HepG2 (cell line): ENCODE data around the gene PGS1. TPM values are rescaled to one million over a fixed set of nuclear protein-coding genes. Genes with fewer than 3 reads are reported as not detected.

Experiments
- AGO2 ChIP-seq: fragments of 200-400 bp; formaldehyde crosslinking; optimal IDR thresholded peaks from 2 replicates; pipeline ENCODE3; 2017; ENCODE audit warnings: mild to moderate bottlenecking, low read depth, low read length, moderate library complexity
- GABPB1 ChIP-seq: IDR thresholded peaks from 2 replicates; pipeline ENCODE4 v1.6.1; 2016; ENCODE audit warnings: mild to moderate bottlenecking, missing genetic modification reagents, moderate library complexity, missing compliant biosample characterization
- HOXA5 ChIP-seq: sonication (generic); formaldehyde crosslinking; IDR thresholded peaks from 2 replicates; pipeline ENCODE4 v1.4.0; 2020; ENCODE audit warnings: missing genetic modification reagents
- KDM2A ChIP-seq: sonication (generic); formaldehyde crosslinking; IDR thresholded peaks from 2 replicates; pipeline ENCODE4 v1.4.0; 2020; ENCODE audit warnings: low read depth, missing genetic modification reagents, borderline replicate concordance
- PTBP1 ChIP-seq: fragments of 200-400 bp; formaldehyde crosslinking; IDR thresholded peaks from 2 replicates; pipeline ENCODE4 v1.6.1; 2018; ENCODE audit warnings: low read length, low read depth; ENCODE audit not compliant: poor library complexity, severe bottlenecking
- ZFP36 ChIP-seq: fragments of 150-350 bp; IDR thresholded peaks from 2 replicates; pipeline ENCODE4 v1.6.1; 2018; ENCODE audit warnings: borderline replicate concordance, low read length, low read depth; ENCODE audit not compliant: partially characterized antibody
- ZNF549 ChIP-seq: sonication (generic); formaldehyde crosslinking; IDR thresholded peaks from 2 replicates; pipeline ENCODE4 v1.5.0; 2020; ENCODE audit warnings: missing genetic modification reagents
- ZNF678 ChIP-seq: sonication (generic); formaldehyde crosslinking; IDR thresholded peaks from 2 replicates; pipeline ENCODE4 v1.4.0; 2020; ENCODE audit warnings: mild to moderate bottlenecking, missing genetic modification reagents
- polyA plus RNA-seq, 8 experiments: library from polyadenylated mRNA; depleted of rRNA in 3 of 8; stranded (reverse) in 7 of 8; unstranded in 1 of 8; fragments of >200 nt; fragmentation: Illumina TruSeq in 4 of 8; extraction: Trizol in 4 of 8; gene quantifications; 2 replicates each; pipeline versions ENCODE4 v1.2.1 to v1.2.3, GENCODE V29; 2011 to 2016; ENCODE audit warnings: low read depth in 4 of 8, missing spikeins in 1 of 8, mixed read lengths in 1 of 8; ENCODE audit not compliant: insufficient read depth in 1 of 8
- total RNA-seq, 5 experiments: library from RNA; depleted of rRNA; stranded (reverse); fragments of >200 nt; fragmentation: Illumina TruSeq; extraction: Trizol; gene quantifications; 2 replicates each; pipeline ENCODE4 v1.2.3, GENCODE V29; 2016; ENCODE audit warnings: low read depth in 1 of 5
- TF ChIP-seq, protein P1 (sequence below): conservative IDR thresholded peaks from 2 replicates; pipeline ENCODE4 v1.6.1; 2018; ENCODE audit warnings: missing genetic modification reagents
- TF ChIP-seq, protein P2 (sequence below): sonication (generic); formaldehyde crosslinking; IDR thresholded peaks from 2 replicates; pipeline ENCODE4 v1.8.0; 2023; ENCODE audit warnings: mild to moderate bottlenecking, missing genetic modification reagents
- TF ChIP-seq, protein P3 (sequence below): sonication (generic); formaldehyde crosslinking; IDR thresholded peaks from 2 replicates; pipeline ENCODE4 v1.5.1; 2020; ENCODE audit warnings: mild to moderate bottlenecking, missing genetic modification reagents, moderate library complexity
- TF ChIP-seq, protein P4 (sequence below): sonication (generic); formaldehyde crosslinking; IDR thresholded peaks from 2 replicates; pipeline ENCODE4 v1.8.0; 2022; ENCODE audit warnings: low read depth, missing genetic modification reagents
- TF ChIP-seq, protein P5 (sequence below): sonication (generic); formaldehyde crosslinking; IDR thresholded peaks from 2 replicates; pipeline ENCODE4 v1.8.0; 2022; ENCODE audit warnings: missing genetic modification reagents, mild to moderate bottlenecking, moderate library complexity, borderline replicate concordance
- TF ChIP-seq, protein P6 (sequence below): sonication (generic); formaldehyde crosslinking; IDR thresholded peaks from 2 replicates; pipeline ENCODE4 v1.4.0; 2020; ENCODE audit warnings: missing genetic modification reagents

The PGS1 gene
- total and polyA plus RNA-seq, 2 of the 13 experiments (the other 11 are each of a cell fraction or from before 2014, with no cell fraction given): 25.9 to 31.5 TPM

DNA sequence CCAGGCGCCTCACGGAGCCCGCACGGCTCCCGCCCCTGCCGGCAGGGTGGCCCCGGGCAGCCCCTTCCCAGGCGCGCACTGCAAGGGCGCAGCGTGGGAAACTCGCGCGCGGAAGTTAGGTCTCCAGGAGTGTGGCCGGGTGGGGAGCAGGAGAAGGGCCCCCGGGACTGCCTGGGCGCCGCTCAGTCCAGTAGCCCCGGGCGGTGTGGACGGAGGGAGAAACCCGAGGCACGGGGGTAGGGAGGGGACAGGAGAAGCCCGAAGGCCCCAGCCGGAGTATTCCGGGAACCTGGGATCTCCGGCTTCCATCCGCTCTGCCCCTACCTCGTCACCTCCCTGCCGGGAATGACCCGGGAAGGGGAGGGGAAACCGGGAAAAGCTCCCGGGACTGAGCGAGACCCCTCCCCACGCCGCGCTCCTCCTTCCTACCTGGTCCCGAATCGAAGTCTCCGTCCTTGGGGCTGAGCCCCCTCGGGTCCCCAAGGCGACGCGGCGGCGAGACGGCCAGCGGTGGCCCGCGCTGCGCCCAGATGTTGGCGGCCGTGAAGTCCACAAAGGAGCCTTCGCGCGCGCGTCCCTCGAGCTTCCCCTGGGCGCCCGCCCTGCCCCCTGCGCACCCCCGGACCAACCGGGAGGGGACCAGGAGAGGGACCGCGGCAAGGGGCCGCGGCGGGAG lies 19.0 kb upstream of the PGS1 start (continued):
- TF ChIP-seq ZNF549 (no peak), GABPB1 (CRISPR knock-in tag) (peak; percentile 25; the same call in 1 of the 2 replicates), KDM2A (CRISPR knock-in tag) (peak; percentile 65), ZFP36 (no peak), ZNF678 (CRISPR knock-in tag) (no peak), AGO2 (peak; percentile 31), PTBP1 (no peak), HOXA5 (CRISPR knock-in tag) (no peak)
- TF ChIP-seq, protein P1, sequence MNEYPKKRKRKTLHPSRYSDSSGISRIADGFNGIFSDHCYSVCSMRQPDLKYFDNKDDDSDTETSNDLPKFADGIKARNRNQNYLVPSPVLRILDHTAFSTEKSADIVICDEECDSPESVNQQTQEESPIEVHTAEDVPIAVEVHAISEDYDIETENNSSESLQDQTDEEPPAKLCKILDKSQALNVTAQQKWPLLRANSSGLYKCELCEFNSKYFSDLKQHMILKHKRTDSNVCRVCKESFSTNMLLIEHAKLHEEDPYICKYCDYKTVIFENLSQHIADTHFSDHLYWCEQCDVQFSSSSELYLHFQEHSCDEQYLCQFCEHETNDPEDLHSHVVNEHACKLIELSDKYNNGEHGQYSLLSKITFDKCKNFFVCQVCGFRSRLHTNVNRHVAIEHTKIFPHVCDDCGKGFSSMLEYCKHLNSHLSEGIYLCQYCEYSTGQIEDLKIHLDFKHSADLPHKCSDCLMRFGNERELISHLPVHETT (CRISPR knock-in tag): no peak
- TF ChIP-seq, protein P2, sequence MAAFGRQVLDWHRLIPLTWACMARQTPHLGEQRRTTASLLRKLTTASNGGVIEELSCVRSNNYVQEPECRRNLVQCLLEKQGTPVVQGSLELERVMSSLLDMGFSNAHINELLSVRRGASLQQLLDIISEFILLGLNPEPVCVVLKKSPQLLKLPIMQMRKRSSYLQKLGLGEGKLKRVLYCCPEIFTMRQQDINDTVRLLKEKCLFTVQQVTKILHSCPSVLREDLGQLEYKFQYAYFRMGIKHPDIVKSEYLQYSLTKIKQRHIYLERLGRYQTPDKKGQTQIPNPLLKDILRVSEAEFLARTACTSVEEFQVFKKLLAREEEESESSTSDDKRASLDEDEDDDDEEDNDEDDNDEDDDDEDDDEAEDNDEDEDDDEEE: 0 out of 2 replicates have a peak, but pooled peaks have one; percentile 36
- TF ChIP-seq, protein P3, sequence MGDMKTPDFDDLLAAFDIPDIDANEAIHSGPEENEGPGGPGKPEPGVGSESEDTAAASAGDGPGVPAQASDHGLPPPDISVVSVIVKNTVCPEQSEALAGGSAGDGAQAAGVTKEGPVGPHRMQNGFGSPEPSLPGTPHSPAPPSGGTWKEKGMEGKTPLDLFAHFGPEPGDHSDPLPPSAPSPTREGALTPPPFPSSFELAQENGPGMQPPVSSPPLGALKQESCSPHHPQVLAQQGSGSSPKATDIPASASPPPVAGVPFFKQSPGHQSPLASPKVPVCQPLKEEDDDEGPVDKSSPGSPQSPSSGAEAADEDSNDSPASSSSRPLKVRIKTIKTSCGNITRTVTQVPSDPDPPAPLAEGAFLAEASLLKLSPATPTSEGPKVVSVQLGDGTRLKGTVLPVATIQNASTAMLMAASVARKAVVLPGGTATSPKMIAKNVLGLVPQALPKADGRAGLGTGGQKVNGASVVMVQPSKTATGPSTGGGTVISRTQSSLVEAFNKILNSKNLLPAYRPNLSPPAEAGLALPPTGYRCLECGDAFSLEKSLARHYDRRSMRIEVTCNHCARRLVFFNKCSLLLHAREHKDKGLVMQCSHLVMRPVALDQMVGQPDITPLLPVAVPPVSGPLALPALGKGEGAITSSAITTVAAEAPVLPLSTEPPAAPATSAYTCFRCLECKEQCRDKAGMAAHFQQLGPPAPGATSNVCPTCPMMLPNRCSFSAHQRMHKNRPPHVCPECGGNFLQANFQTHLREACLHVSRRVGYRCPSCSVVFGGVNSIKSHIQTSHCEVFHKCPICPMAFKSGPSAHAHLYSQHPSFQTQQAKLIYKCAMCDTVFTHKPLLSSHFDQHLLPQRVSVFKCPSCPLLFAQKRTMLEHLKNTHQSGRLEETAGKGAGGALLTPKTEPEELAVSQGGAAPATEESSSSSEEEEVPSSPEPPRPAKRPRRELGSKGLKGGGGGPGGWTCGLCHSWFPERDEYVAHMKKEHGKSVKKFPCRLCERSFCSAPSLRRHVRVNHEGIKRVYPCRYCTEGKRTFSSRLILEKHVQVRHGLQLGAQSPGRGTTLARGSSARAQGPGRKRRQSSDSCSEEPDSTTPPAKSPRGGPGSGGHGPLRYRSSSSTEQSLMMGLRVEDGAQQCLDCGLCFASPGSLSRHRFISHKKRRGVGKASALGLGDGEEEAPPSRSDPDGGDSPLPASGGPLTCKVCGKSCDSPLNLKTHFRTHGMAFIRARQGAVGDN (CRISPR knock-in tag): peak; percentile 18
- TF ChIP-seq, protein P4, sequence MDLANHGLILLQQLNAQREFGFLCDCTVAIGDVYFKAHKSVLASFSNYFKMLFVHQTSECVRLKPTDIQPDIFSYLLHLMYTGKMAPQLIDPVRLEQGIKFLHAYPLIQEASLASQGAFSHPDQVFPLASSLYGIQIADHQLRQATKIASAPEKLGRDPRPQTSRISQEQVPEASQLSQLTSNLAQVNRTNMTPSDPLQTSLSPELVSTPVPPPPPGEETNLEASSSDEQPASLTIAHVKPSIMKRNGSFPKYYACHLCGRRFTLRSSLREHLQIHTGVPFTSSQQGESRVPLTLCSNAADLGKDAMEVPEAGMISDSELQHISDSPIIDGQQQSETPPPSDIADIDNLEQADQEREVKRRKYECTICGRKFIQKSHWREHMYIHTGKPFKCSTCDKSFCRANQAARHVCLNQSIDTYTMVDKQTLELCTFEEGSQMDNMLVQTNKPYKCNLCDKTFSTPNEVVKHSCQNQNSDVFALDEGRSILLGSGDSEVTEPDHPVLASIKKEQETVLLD: 0 out of 2 replicates have a peak, but pooled peaks have one; percentile 65
- TF ChIP-seq, protein P5, sequence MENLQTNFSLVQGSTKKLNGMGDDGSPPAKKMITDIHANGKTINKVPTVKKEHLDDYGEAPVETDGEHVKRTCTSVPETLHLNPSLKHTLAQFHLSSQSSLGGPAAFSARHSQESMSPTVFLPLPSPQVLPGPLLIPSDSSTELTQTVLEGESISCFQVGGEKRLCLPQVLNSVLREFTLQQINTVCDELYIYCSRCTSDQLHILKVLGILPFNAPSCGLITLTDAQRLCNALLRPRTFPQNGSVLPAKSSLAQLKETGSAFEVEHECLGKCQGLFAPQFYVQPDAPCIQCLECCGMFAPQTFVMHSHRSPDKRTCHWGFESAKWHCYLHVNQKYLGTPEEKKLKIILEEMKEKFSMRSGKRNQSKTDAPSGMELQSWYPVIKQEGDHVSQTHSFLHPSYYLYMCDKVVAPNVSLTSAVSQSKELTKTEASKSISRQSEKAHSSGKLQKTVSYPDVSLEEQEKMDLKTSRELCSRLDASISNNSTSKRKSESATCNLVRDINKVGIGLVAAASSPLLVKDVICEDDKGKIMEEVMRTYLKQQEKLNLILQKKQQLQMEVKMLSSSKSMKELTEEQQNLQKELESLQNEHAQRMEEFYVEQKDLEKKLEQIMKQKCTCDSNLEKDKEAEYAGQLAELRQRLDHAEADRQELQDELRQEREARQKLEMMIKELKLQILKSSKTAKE (CRISPR knock-in tag): 0 out of 2 replicates have a peak, but pooled peaks have one; percentile 34
- TF ChIP-seq, protein P6, sequence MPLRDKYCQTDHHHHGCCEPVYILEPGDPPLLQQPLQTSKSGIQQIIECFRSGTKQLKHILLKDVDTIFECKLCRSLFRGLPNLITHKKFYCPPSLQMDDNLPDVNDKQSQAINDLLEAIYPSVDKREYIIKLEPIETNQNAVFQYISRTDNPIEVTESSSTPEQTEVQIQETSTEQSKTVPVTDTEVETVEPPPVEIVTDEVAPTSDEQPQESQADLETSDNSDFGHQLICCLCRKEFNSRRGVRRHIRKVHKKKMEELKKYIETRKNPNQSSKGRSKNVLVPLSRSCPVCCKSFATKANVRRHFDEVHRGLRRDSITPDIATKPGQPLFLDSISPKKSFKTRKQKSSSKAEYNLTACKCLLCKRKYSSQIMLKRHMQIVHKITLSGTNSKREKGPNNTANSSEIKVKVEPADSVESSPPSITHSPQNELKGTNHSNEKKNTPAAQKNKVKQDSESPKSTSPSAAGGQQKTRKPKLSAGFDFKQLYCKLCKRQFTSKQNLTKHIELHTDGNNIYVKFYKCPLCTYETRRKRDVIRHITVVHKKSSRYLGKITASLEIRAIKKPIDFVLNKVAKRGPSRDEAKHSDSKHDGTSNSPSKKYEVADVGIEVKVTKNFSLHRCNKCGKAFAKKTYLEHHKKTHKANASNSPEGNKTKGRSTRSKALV (CRISPR knock-in tag): peak; percentile 92
